Measurements from ENCODE around the gene KPNA6. TPM values are rescaled to one million over a fixed set of nuclear protein-coding genes. Genes with fewer than 3 reads are reported as not detected.
"Not testable (repeated sequence)": the region's sequence is repeated elsewhere in the genome, so short reads cannot be mapped to it uniquely, and the experiment has no call there.

KPNA6 gene
- total RNA-seq, 2 experiments from 2014 or later, result 19.5 to 36.3 TPM

- no peak for TF ChIP-seq EZH2phosphoT487 (IDR thresholded peaks at IDR 0.05; ENCODE audit: borderline replicate concordance, low read depth, low read length)
- no peak for TF ChIP-seq CTCF (conservative IDR thresholded peaks at IDR 0.05; ENCODE audit: low read length)
- Histone ChIP-seq H3K9me2 (ENCODE audit: insufficient read depth, low read length) (no peaks in the 10 kb centered on the region), H3K4me2 (ENCODE audit: low read length) (no peak overlapping the region), H3K79me2 (ENCODE audit: insufficient read depth, low read depth, low read length) (peaks cover 15% of the 10 kb centered on the region), H3K27ac (ENCODE audit: low read depth, low read length, poor library complexity, severe bottlenecking) (no peak overlapping the region), H4K20me1 (ENCODE audit: insufficient read depth, low read length) (0 out of 2 replicates have a peak, but pooled peaks cover 4% of the 10 kb centered on the region), H3K36me3 (ENCODE audit: insufficient read depth, low read length) (peaks cover 74% of the 10 kb centered on the region), H3K9me3 (ENCODE audit: low read length) (no peaks in the 10 kb centered on the region), H3K4me1 (ENCODE audit: insufficient read depth, low read length, poor library complexity, severe bottlenecking) (peaks cover 18% of the 10 kb centered on the region), H2AFZ (ENCODE audit: low read length) (no peak overlapping the region), H3K4me3 (ENCODE audit: low read depth, low read length, poor library complexity, severe bottlenecking) (no peak overlapping the region)
- intact Hi-C loops (cut with micrococcal nuclease; ENCODE audit: unreplicated experiment), result no loop called here
- CTCF ChIA-PET (ENCODE audit: unreplicated experiment), result no interaction called here
- POLR2A ChIA-PET, result no interaction called here
- DNase-seq (ENCODE audit: low spot score), result no peak
- no TSS peak for BruUV-seq (replicated peaks)
Measured at GRCh38 chr1:32077451-32077850, 30.4 kb upstream of the KPNA6 start.

- Histone ChIP-seq H3K27ac (ENCODE audit: low read depth, low read length, poor library complexity, severe bottlenecking) (no peak overlapping the region), H4K20me1 (ENCODE audit: insufficient read depth, low read length) (no peaks in the 10 kb centered on the region), H3K9me3 (ENCODE audit: low read length) (no peaks in the 10 kb centered on the region), H2AFZ (ENCODE audit: low read length) (no peak overlapping the region), H3K79me2 (ENCODE audit: insufficient read depth, low read depth, low read length) (no peaks in the 10 kb centered on the region), H3K4me3 (ENCODE audit: low read depth, low read length, poor library complexity, severe bottlenecking) (no peak overlapping the region), H3K4me1 (ENCODE audit: insufficient read depth, low read length, poor library complexity, severe bottlenecking) (peaks cover 7% of the 10 kb centered on the region), H3K4me2 (ENCODE audit: low read length) (no peak overlapping the region), H3K9me2 (ENCODE audit: insufficient read depth, low read length) (no peaks in the 10 kb centered on the region), H3K36me3 (ENCODE audit: insufficient read depth, low read length) (peaks cover 90% of the 10 kb centered on the region)
- ChIA-PET CTCF (ENCODE audit: unreplicated experiment) (no interaction called here), POLR2A (interaction anchor here (0.5 to 1.2 kb wide), 4 partner anchors 9 to 139 kb away, joined by 3 to 18 read pairs (median 3); partner anchors contain the start of gene TMEM39B)
- DNase-seq (ENCODE audit: low spot score), result no peak
- BruUV-seq (replicated peaks), result no TSS peak
- no peak for TF ChIP-seq EZH2phosphoT487 (IDR thresholded peaks at IDR 0.05; ENCODE audit: borderline replicate concordance, low read depth, low read length)
- TF ChIP-seq CTCF (conservative IDR thresholded peaks at IDR 0.05; ENCODE audit: low read length), result no peak
- intact Hi-C loops (cut with micrococcal nuclease; ENCODE audit: unreplicated experiment), result no loop called here
Measured at GRCh38 chr1:32082022-32082421, 25.8 kb upstream of the KPNA6 start.

- H3K4me2 ChIP-seq (ENCODE audit: low read length); CTCF ChIA-PET (ENCODE audit: unreplicated experiment); H3K79me2 ChIP-seq (ENCODE audit: insufficient read depth, low read depth, low read length); H2AFZ ChIP-seq (ENCODE audit: low read length); DNase-seq (ENCODE audit: low spot score); intact Hi-C loops (cut with micrococcal nuclease; ENCODE audit: unreplicated experiment); H3K9me3 ChIP-seq (ENCODE audit: low read length); H3K27ac ChIP-seq (ENCODE audit: low read depth, low read length, poor library complexity, severe bottlenecking); H3K4me1 ChIP-seq (ENCODE audit: insufficient read depth, low read length, poor library complexity, severe bottlenecking); H3K4me3 ChIP-seq (ENCODE audit: low read depth, low read length, poor library complexity, severe bottlenecking); H3K9me2 ChIP-seq (ENCODE audit: insufficient read depth, low read length); BruUV-seq (replicated peaks); H4K20me1 ChIP-seq (ENCODE audit: insufficient read depth, low read length): not testable (repeated sequence)
- peaks cover 71% of the 10 kb centered on the region for H3K36me3 ChIP-seq (ENCODE audit: insufficient read depth, low read length)
- POLR2A ChIA-PET, result interaction anchor here (0.5 to 0.7 kb wide), 2 partner anchors 102 to 211 kb away, joined by 3 to 4 read pairs; no protein-coding TSS in a partner anchor
Measured at GRCh38 chr1:32086381-32086780, 21.5 kb upstream of the KPNA6 start.
